OCI-LY1 (cell line): ENCODE measurements around the gene RAB30.

ENCODE experiments used
- H2AFZ ChIP-seq: fragments of 200-600 bp; sonication (generic), shearing (Covaris generic); 2 replicates; pipeline ENCODE4 v1.6.0; 2014; ENCODE audit warnings: antibody characterized with exemption, mild to moderate bottlenecking, low read length
- H3F3A ChIP-seq: fragments of 200-600 bp; sonication (generic), shearing (Covaris generic); 2 replicates; pipeline ENCODE4 v1.6.0; 2014; ENCODE audit warnings: mild to moderate bottlenecking, antibody characterized with exemption, low read length, moderate library complexity; ENCODE audit not compliant: insufficient read depth
- H3K27ac ChIP-seq: fragments of 200-600 bp; sonication (generic); 2 replicates; pipeline ENCODE4 v1.5.1; 2014; ENCODE audit warnings: low read length, mixed run types, mild to moderate bottlenecking, low read depth; ENCODE audit not compliant: poor library complexity, severe bottlenecking
- H3K27me3 ChIP-seq: fragments of 200-600 bp; sonication (generic); 2 replicates; pipeline ENCODE4 v1.6.0; 2014; ENCODE audit warnings: antibody characterized with exemption, mild to moderate bottlenecking, low read length, moderate library complexity; ENCODE audit not compliant: insufficient read depth
- H3K36me3 ChIP-seq: fragments of 200-600 bp; sonication (generic); 2 replicates; pipeline ENCODE4 v1.6.1; 2014; ENCODE audit warnings: mild to moderate bottlenecking, antibody characterized with exemption, low read length, moderate library complexity, mixed read lengths; ENCODE audit not compliant: insufficient read depth
- H3K4me1 ChIP-seq: fragments of 200-600 bp; sonication (generic); 2 replicates; pipeline ENCODE4 v1.5.1; 2014; ENCODE audit warnings: mild to moderate bottlenecking, low read length, moderate library complexity; ENCODE audit not compliant: insufficient read depth, severe bottlenecking
- H3K4me2 ChIP-seq: fragments of 200-600 bp; sonication (generic), shearing (Covaris generic); 2 replicates; pipeline ENCODE4 v1.6.1; 2014; ENCODE audit warnings: low read length
- H3K4me3 ChIP-seq: fragments of 200-600 bp; sonication (generic); 2 replicates; pipeline ENCODE4 v1.5.1; 2014; ENCODE audit warnings: low read length, low read depth, mild to moderate bottlenecking, mixed read lengths; ENCODE audit not compliant: poor library complexity, severe bottlenecking
- H3K79me2 ChIP-seq: fragments of 200-600 bp; shearing (Covaris generic); 2 replicates; pipeline ENCODE4 v1.6.1; 2016; ENCODE audit warnings: mixed run types, low read length, mixed read lengths; ENCODE audit not compliant: insufficient read depth
- H3K9ac ChIP-seq: fragments of 200-600 bp; sonication (generic), shearing (Covaris generic); 2 replicates; pipeline ENCODE4 v1.6.1; 2014; ENCODE audit warnings: mild to moderate bottlenecking, low read length, mixed read lengths
- H3K9me2 ChIP-seq: fragments of 200-600 bp; sonication (generic), shearing (Covaris generic); 2 replicates; pipeline ENCODE4 v1.6.1; 2014; ENCODE audit warnings: low read depth, mild to moderate bottlenecking, low read length, mixed read lengths
- H3K9me3 ChIP-seq: fragments of 200-600 bp; shearing (Covaris generic); 2 replicates; pipeline ENCODE4 v1.6.1; 2014; ENCODE audit warnings: low read length, mixed read lengths
- H4K20me1 ChIP-seq: fragments of 200-600 bp; sonication (generic), shearing (Covaris generic); 2 replicates; pipeline ENCODE4 v1.6.0; 2016; ENCODE audit warnings: mild to moderate bottlenecking, low read length; ENCODE audit not compliant: insufficient read depth
- EZH2 ChIP-seq: fragments of 200-600 bp; sonication (generic), shearing (Covaris generic); IDR thresholded peaks from 2 replicates; pipeline ENCODE4 v1.8.0; 2017; ENCODE audit warnings: borderline replicate concordance, mixed run types, mild to moderate bottlenecking, antibody characterized with exemption, low read length, moderate library complexity, mixed read lengths
- TF ChIP-seq, protein P1 (sequence below): fragments of 200-600 bp; sonication (generic), shearing (Covaris generic); IDR thresholded peaks from 2 replicates; pipeline ENCODE4 v1.5.1; 2017; ENCODE audit warnings: mild to moderate bottlenecking, antibody characterized with exemption, low read length, moderate library complexity, mixed read lengths

Gene RAB30

GRCh38 chr11:83025267-83025704 is 46.4 kb downstream of the RAB30 start:
- TF ChIP-seq, protein P1, sequence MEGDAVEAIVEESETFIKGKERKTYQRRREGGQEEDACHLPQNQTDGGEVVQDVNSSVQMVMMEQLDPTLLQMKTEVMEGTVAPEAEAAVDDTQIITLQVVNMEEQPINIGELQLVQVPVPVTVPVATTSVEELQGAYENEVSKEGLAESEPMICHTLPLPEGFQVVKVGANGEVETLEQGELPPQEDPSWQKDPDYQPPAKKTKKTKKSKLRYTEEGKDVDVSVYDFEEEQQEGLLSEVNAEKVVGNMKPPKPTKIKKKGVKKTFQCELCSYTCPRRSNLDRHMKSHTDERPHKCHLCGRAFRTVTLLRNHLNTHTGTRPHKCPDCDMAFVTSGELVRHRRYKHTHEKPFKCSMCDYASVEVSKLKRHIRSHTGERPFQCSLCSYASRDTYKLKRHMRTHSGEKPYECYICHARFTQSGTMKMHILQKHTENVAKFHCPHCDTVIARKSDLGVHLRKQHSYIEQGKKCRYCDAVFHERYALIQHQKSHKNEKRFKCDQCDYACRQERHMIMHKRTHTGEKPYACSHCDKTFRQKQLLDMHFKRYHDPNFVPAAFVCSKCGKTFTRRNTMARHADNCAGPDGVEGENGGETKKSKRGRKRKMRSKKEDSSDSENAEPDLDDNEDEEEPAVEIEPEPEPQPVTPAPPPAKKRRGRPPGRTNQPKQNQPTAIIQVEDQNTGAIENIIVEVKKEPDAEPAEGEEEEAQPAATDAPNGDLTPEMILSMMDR, result no peak
- TF ChIP-seq EZH2, result no peak
- Histone ChIP-seq H3F3A (no peaks in the 10 kb centered on the region), H3K9me2 (no peaks in the 10 kb centered on the region), H3K9me3 (peaks cover 14% of the 10 kb centered on the region; the same call in 1 of the 2 replicates), H3K4me1 (peaks cover 59% of the 10 kb centered on the region), H3K79me2 (peaks cover 85% of the 10 kb centered on the region), H3K4me2 (peak overlapping the region; percentile 33; the same call in 1 of the 2 replicates), H3K27me3 (no peaks in the 10 kb centered on the region), H4K20me1 (no peaks in the 10 kb centered on the region), H3K4me3 (no peak overlapping the region), H3K9ac (peak overlapping the region; percentile 9; the same call in 1 of the 2 replicates), H3K36me3 (peaks cover 30% of the 10 kb centered on the region), H3K27ac (peak overlapping the region; percentile 58), H2AFZ (no peak overlapping the region)

GRCh38 chr11:83024270-83024854 is 47.3 kb downstream of the RAB30 start:
- Histone ChIP-seq H3K4me2 (peak overlapping the region; percentile 33; the same call in 1 of the 2 replicates), H3K9ac (peak overlapping the region; percentile 25; the same call in 1 of the 2 replicates)
- TF ChIP-seq, protein P1, result no peak
- TF ChIP-seq EZH2, result no peak

GRCh38 chr11:83023410-83023809 is 48.3 kb downstream of the RAB30 start:
- Histone ChIP-seq H3K4me2 (peak overlapping the region; percentile 6; the same call in 1 of the 2 replicates), H3K36me3 (peaks cover 27% of the 10 kb centered on the region), H2AFZ (no peak overlapping the region), H3K79me2 (peaks cover 67% of the 10 kb centered on the region), H3K9ac (no peak overlapping the region), H3K9me3 (peaks cover 14% of the 10 kb centered on the region; the same call in 1 of the 2 replicates), H3K27me3 (no peaks in the 10 kb centered on the region), H3K4me3 (no peak overlapping the region), H3K9me2 (no peaks in the 10 kb centered on the region), H3K4me1 (peaks cover 53% of the 10 kb centered on the region), H3F3A (no peaks in the 10 kb centered on the region), H4K20me1 (no peaks in the 10 kb centered on the region), H3K27ac (peak overlapping the region; percentile 58)
- TF ChIP-seq, protein P1, result no peak

More at GRCh38 chr11:83024270-83024854, 47.3 kb downstream of the RAB30 start:
- no peak overlapping the region for H3K4me3 ChIP-seq
- H3K79me2 ChIP-seq, result peaks cover 76% of the 10 kb centered on the region
- no peaks in the 10 kb centered on the region for H4K20me1 ChIP-seq
- H3K9me2 ChIP-seq, result no peaks in the 10 kb centered on the region
- H2AFZ ChIP-seq, result no peak overlapping the region
- peaks cover 14% of the 10 kb centered on the region; the same call in 1 of the 2 replicates for H3K9me3 ChIP-seq
- H3K4me1 ChIP-seq, result peaks cover 59% of the 10 kb centered on the region
- peak overlapping the region; percentile 58 for H3K27ac ChIP-seq
- no peaks in the 10 kb centered on the region for H3F3A ChIP-seq
- H3K36me3 ChIP-seq, result peaks cover 27% of the 10 kb centered on the region
- H3K27me3 ChIP-seq, result no peaks in the 10 kb centered on the region
